Measurements from ENCODE around the gene FHL2. TPM values are rescaled to one million over a fixed set of nuclear protein-coding genes. Genes with fewer than 3 reads are reported as not detected.

FHL2 gene
- total and polyA plus RNA-seq, 9 of the 15 experiments (the other 6 are each of a cell fraction or from before 2014, with no cell fraction given): 7.5 to 33.1 (median 23.9) TPM

- peak in 1 of 3 experiments; percentile 58 for TF ChIP-seq YY1 (IDR thresholded peaks at IDR 0.05; ENCODE audit: borderline replicate concordance in 1 of 3, control insufficient read depth in 1 of 3, extremely low read depth in 1 of 3, insufficient read depth in 3 of 3, insufficient read length in 1 of 3, insufficient replicate concordance in 2 of 3, low read depth in 1 of 3, low read length in 2 of 3)
- TF ChIP-seq POLR2A (conservative IDR thresholded peaks at IDR 0.05): no peak
- no peak for TF ChIP-seq ZNF436 (CRISPR knock-in tag; IDR thresholded peaks at IDR 0.05)
- no peak for TF ChIP-seq MEIS2 (IDR thresholded peaks at IDR 0.05; ENCODE audit: partially characterized antibody)
- TF ChIP-seq CSDE1 (IDR thresholded peaks at IDR 0.05): no peak
- TF ChIP-seq ZNF311 (CRISPR knock-in tag; IDR thresholded peaks at IDR 0.05): no peak
- no peak for TF ChIP-seq ATF7 (IDR thresholded peaks at IDR 0.05)
- TF ChIP-seq SNAPC5 (CRISPR knock-in tag; IDR thresholded peaks at IDR 0.05): no peak
- peak in 1 of 2 experiments; percentile 10; a peak in 1 of 4 replicates for TF ChIP-seq FOXK2 (conservative IDR thresholded peaks at IDR 0.05 in 1 of 2, IDR thresholded peaks at IDR 0.05 in 1 of 2; ENCODE audit: low read depth in 2 of 2)
- TF ChIP-seq STAT5B (CRISPR knock-in tag; IDR thresholded peaks at IDR 0.05): no peak
- TF ChIP-seq UBTF (IDR thresholded peaks at IDR 0.05; ENCODE audit: borderline replicate concordance in 1 of 2, low read depth in 2 of 2, low read length in 2 of 2): no peak
- no peak for TF ChIP-seq SFPQ (IDR thresholded peaks at IDR 0.05; ENCODE audit: low read depth, low read length)
- TF ChIP-seq E2F6 (IDR thresholded peaks at IDR 0.05; ENCODE audit: borderline replicate concordance in 1 of 2, extremely low read depth in 1 of 2, insufficient read depth in 1 of 2, insufficient read length in 1 of 2, low read depth in 1 of 2, low read length in 1 of 2, poor library complexity in 1 of 2, severe bottlenecking in 1 of 2): peak; percentile 31 to 54
- no peak for TF ChIP-seq SRSF1 (IDR thresholded peaks at IDR 0.05; ENCODE audit: low read depth, low read length)
- TF ChIP-seq NCOR1 (IDR thresholded peaks at IDR 0.05): no peak
- TF ChIP-seq MCM5 (IDR thresholded peaks at IDR 0.05; ENCODE audit: low read depth): no peak
- TF ChIP-seq SNIP1 (IDR thresholded peaks at IDR 0.05; ENCODE audit: low read depth): no peak
- TF ChIP-seq SLC30A9 (CRISPR knock-in tag; IDR thresholded peaks at IDR 0.05): no peak
- peak; percentile 86 for TF ChIP-seq RBM25 (IDR thresholded peaks at IDR 0.05; ENCODE audit: low read depth, low read length, severe bottlenecking)
- no peak for TF ChIP-seq ATF4 (CRISPR knock-in tag; IDR thresholded peaks at IDR 0.05)
Observed at GRCh38 chr2:105328281-105329196, 70.3 kb downstream of the FHL2 start (continued).
